NCI-H69 (cell line): ENCODE data around the gene ROR1.
"Not testable (repeated sequence)": the region's sequence is repeated elsewhere in the genome, so short reads cannot be mapped to it uniquely, and the experiment has no call there.

Source experiments
- DNase-seq: peaks from one replicate; lab custom pipeline; 2025; lab: John Stamatoyannopoulos, UW

ROR1 gene

GRCh38 chr1:64182207-64182606, 408.4 kb downstream of the ROR1 start:
- no peak for DNase-seq

- peak; percentile 87 for DNase-seq
Measured at GRCh38 chr1:64183395-64184002, 409.7 kb downstream of the ROR1 start.

- peak; percentile 65 for DNase-seq
Measured at GRCh38 chr1:64184003-64184440, 410.2 kb downstream of the ROR1 start.

- no peak for DNase-seq
Measured at GRCh38 chr1:64186138-64186897, 412.5 kb downstream of the ROR1 start.

GRCh38 chr1:64186898-64187280, 413.1 kb downstream of the ROR1 start:
- DNase-seq: no peak

GRCh38 chr1:64187646-64188045, 413.8 kb downstream of the ROR1 start:
- no peak for DNase-seq

GRCh38 chr1:64192290-64192689, 418.5 kb downstream of the ROR1 start:
- no peak for DNase-seq

GRCh38 chr1:64194168-64195080, 420.6 kb downstream of the ROR1 start:
- no peak for DNase-seq

GRCh38 chr1:64195081-64195395, 421.2 kb downstream of the ROR1 start:
- DNase-seq: no peak

GRCh38 chr1:64196074-64196870, 422.5 kb downstream of the ROR1 start:
- DNase-seq: no peak

GRCh38 chr1:64197076-64197475, 423.3 kb downstream of the ROR1 start:
- no peak for DNase-seq

GRCh38 chr1:64199154-64199553, 425.3 kb downstream of the ROR1 start:
- no peak for DNase-seq

GRCh38 chr1:64200064-64200463, 426.2 kb downstream of the ROR1 start:
- no peak for DNase-seq

GRCh38 chr1:64203420-64203819, 429.6 kb downstream of the ROR1 start, which contains the start of gene UBE2U:
UBE2U (plus strand) TSS chr1:64203623; CDS start chr1:64204051, 428 bp downstream.
- no peak for DNase-seq

- DNase-seq: peak; percentile 5
Measured at GRCh38 chr1:64209221-64209620, 435.4 kb downstream of the ROR1 start.

GRCh38 chr1:64212031-64212430, 438.2 kb downstream of the ROR1 start:
- DNase-seq: no peak

- DNase-seq: peak; percentile 23
Measured at GRCh38 chr1:64215576-64215975, 441.8 kb downstream of the ROR1 start.

- no peak for DNase-seq
Measured at GRCh38 chr1:64220241-64220640, 446.4 kb downstream of the ROR1 start.

GRCh38 chr1:64223329-64224151, 449.7 kb downstream of the ROR1 start:
- DNase-seq: no peak

- DNase-seq: not testable (repeated sequence)
Measured at GRCh38 chr1:64224236-64224635, 450.4 kb downstream of the ROR1 start.
